Stomach smooth muscle (tissue), 2 donors: ENCODE data around the gene ST6GAL1.
"Not testable (repeated sequence)": the region's sequence is repeated elsewhere in the genome, so short reads cannot be mapped to it uniquely, and the experiment has no call there.

Source experiments
- H3K27ac ChIP-seq: one replicate; pipeline ENCODE4 v1.7.0; 2013; ENCODE audit warnings: mild to moderate bottlenecking, low read length, inconsistent platforms
- H3K27me3 ChIP-seq, 2 donors: one replicate each; pipeline ENCODE4 v1.7.0; 2013; ENCODE audit warnings: low read length in 2 of 2; ENCODE audit not compliant: insufficient read depth in 2 of 2, control insufficient read depth in 1 of 2
- H3K36me3 ChIP-seq, 2 donors: one replicate each; pipeline ENCODE4 v1.7.0; 2013; ENCODE audit warnings: low read length in 2 of 2; ENCODE audit not compliant: control insufficient read depth in 2 of 2, insufficient read depth in 2 of 2
- H3K4me1 ChIP-seq: one replicate; pipeline ENCODE4 v1.7.0; 2013; ENCODE audit warnings: low read length; ENCODE audit not compliant: control insufficient read depth, insufficient read depth
- H3K4me3 ChIP-seq, 2 donors: one replicate each; pipeline ENCODE4 v1.7.0; 2013; ENCODE audit warnings: low read length in 2 of 2
- H3K9ac ChIP-seq, 2 donors: one replicate each; pipeline ENCODE4 v1.7.0; 2013; ENCODE audit warnings: low read length in 2 of 2, mild to moderate bottlenecking in 1 of 2
- H3K9me3 ChIP-seq, 2 donors: one replicate each; pipeline ENCODE4 v1.7.0; 2013; ENCODE audit warnings: low read length in 2 of 2; ENCODE audit not compliant: control insufficient read depth in 2 of 2
- donor health status: healthy.
- donor health status: Pancreatic carcinoma.

The ST6GAL1 gene

GRCh38 chr3:186893071-186893470 lies 37.3 kb upstream of the ST6GAL1 start:
- not testable (repeated sequence) for H3K4me1 ChIP-seq, H3K27me3 ChIP-seq, H3K9me3 ChIP-seq, H3K27ac ChIP-seq, H3K9ac ChIP-seq, H3K4me3 ChIP-seq, H3K36me3 ChIP-seq

- Histone ChIP-seq H3K9me3 (no peaks in the 10 kb centered on the region), H3K27ac (no peak overlapping the region), H3K9ac (no peak overlapping the region), H3K36me3 (no peaks in the 10 kb centered on the region), H3K4me1 (no peaks in the 10 kb centered on the region), H3K4me3 (no peak overlapping the region), H3K27me3 (no peaks in the 10 kb centered on the region)
Observed at GRCh38 chr3:186895406-186895805, 34.9 kb upstream of the ST6GAL1 start.

GRCh38 chr3:186896006-186896405 lies 34.3 kb upstream of the ST6GAL1 start:
- H3K27me3 ChIP-seq = no peaks in the 10 kb centered on the region
- H3K27ac ChIP-seq = no peak overlapping the region
- no peaks in the 10 kb centered on the region for H3K36me3 ChIP-seq
- no peaks in the 10 kb centered on the region for H3K9me3 ChIP-seq
- H3K4me3 ChIP-seq = no peak overlapping the region
- no peaks in the 10 kb centered on the region for H3K4me1 ChIP-seq
- no peak overlapping the region for H3K9ac ChIP-seq

- H3K9ac ChIP-seq = no peak overlapping the region
- no peak overlapping the region for H3K27ac ChIP-seq
Observed at GRCh38 chr3:186896875-186897274, 33.5 kb upstream of the ST6GAL1 start.

GRCh38 chr3:186901135-186901734 lies 29.1 kb upstream of the ST6GAL1 start:
- no peak overlapping the region for H3K4me3 ChIP-seq
- H3K9ac ChIP-seq = no peak overlapping the region
- no peaks in the 10 kb centered on the region for H3K36me3 ChIP-seq
- H3K27me3 ChIP-seq = no peaks in the 10 kb centered on the region
- H3K27ac ChIP-seq = no peak overlapping the region
- no peaks in the 10 kb centered on the region for H3K9me3 ChIP-seq
- H3K4me1 ChIP-seq = no peaks in the 10 kb centered on the region

More at GRCh38 chr3:186896875-186897274, 33.5 kb upstream of the ST6GAL1 start:
- no peaks in the 10 kb centered on the region for H3K4me1 ChIP-seq
- no peak overlapping the region for H3K4me3 ChIP-seq
- H3K9me3 ChIP-seq = no peaks in the 10 kb centered on the region
- no peaks in the 10 kb centered on the region for H3K27me3 ChIP-seq
- no peaks in the 10 kb centered on the region for H3K36me3 ChIP-seq

- Histone ChIP-seq H3K4me3 (no peak overlapping the region), H3K9me3 (no peaks in the 10 kb centered on the region), H3K9ac (no peak overlapping the region), H3K36me3 (no peaks in the 10 kb centered on the region), H3K27ac (no peak overlapping the region), H3K4me1 (no peaks in the 10 kb centered on the region), H3K27me3 (no peaks in the 10 kb centered on the region)
Observed at GRCh38 chr3:186902154-186902553, 28.2 kb upstream of the ST6GAL1 start.

GRCh38 chr3:186902713-186903112 lies 27.6 kb upstream of the ST6GAL1 start:
- Histone ChIP-seq H3K27ac (no peak overlapping the region), H3K4me1 (no peaks in the 10 kb centered on the region), H3K36me3 (no peaks in the 10 kb centered on the region), H3K27me3 (no peaks in the 10 kb centered on the region), H3K9me3 (no peaks in the 10 kb centered on the region), H3K4me3 (no peak overlapping the region), H3K9ac (no peak overlapping the region)

GRCh38 chr3:186903676-186904075 lies 26.6 kb upstream of the ST6GAL1 start:
- not testable (repeated sequence) for H3K4me1 ChIP-seq, H3K27ac ChIP-seq, H3K27me3 ChIP-seq, H3K4me3 ChIP-seq, H3K36me3 ChIP-seq, H3K9me3 ChIP-seq, H3K9ac ChIP-seq

- not testable (repeated sequence) for H3K9me3 ChIP-seq, H3K4me1 ChIP-seq, H3K9ac ChIP-seq, H3K27me3 ChIP-seq, H3K27ac ChIP-seq, H3K36me3 ChIP-seq, H3K4me3 ChIP-seq
Observed at GRCh38 chr3:186907075-186907474, 23.3 kb upstream of the ST6GAL1 start.

GRCh38 chr3:186909078-186909853 lies 21.1 kb upstream of the ST6GAL1 start:
- H3K9me3 ChIP-seq = no peaks in the 10 kb centered on the region
- no peaks in the 10 kb centered on the region for H3K27me3 ChIP-seq
- H3K4me1 ChIP-seq = no peaks in the 10 kb centered on the region
- H3K36me3 ChIP-seq = no peaks in the 10 kb centered on the region
- no peak overlapping the region for H3K27ac ChIP-seq
- H3K4me3 ChIP-seq = no peak overlapping the region
- no peak overlapping the region for H3K9ac ChIP-seq
